Left forelimb (tissue), 1 donor: Measurements from ENCODE around the gene FLNC.

Source experiments
- DNase-seq: peaks from one replicate; pipeline ENCODE4 v3.0.0-alpha.2; 2018; ENCODE audit warnings: low spot score

FLNC gene

GRCh38 chr7:128830231-128831177 lies at the start of gene FLNC:
Gene FLNC, plus strand, starts transcription at chr7:128830406. Its CDS starts 232 bp downstream, at chr7:128830638.
- peak; percentile 85 for DNase-seq

GRCh38 chr7:128781126-128781525 lies 49.1 kb upstream of the FLNC start:
- no peak for DNase-seq

GRCh38 chr7:128781851-128782250 lies 48.4 kb upstream of the FLNC start:
- no peak for DNase-seq

- DNase-seq, result peak; percentile 90
Observed at GRCh38 chr7:128783143-128783861, 46.9 kb upstream of the FLNC start.

GRCh38 chr7:128785738-128786137 lies 44.5 kb upstream of the FLNC start:
- DNase-seq, result no peak

GRCh38 chr7:128788446-128789412 lies 41.5 kb upstream of the FLNC start:
- DNase-seq, result no peak

GRCh38 chr7:128790315-128791041 lies 39.7 kb upstream of the FLNC start:
- DNase-seq, result no peak

- DNase-seq, result peak; percentile 76
Observed at GRCh38 chr7:128791121-128791971, 38.9 kb upstream of the FLNC start, which contains the start of gene CCDC136. Gene CCDC136, plus strand, starts transcription at chr7:128791968. Its CDS starts 444 bp downstream, at chr7:128792412.

- no peak for DNase-seq
Observed at GRCh38 chr7:128791972-128792327, 38.3 kb upstream of the FLNC start.

- no peak for DNase-seq
Observed at GRCh38 chr7:128792471-128793180, 37.6 kb upstream of the FLNC start.

GRCh38 chr7:128793181-128793547 lies 37.0 kb upstream of the FLNC start:
- DNase-seq, result no peak

GRCh38 chr7:128794020-128794419 lies 36.2 kb upstream of the FLNC start:
- DNase-seq, result no peak

GRCh38 chr7:128794436-128794835 lies 35.8 kb upstream of the FLNC start:
- no peak for DNase-seq

- DNase-seq, result no peak
Observed at GRCh38 chr7:128795129-128795528, 35.1 kb upstream of the FLNC start.

- DNase-seq, result no peak
Observed at GRCh38 chr7:128796327-128796726, 33.9 kb upstream of the FLNC start.

GRCh38 chr7:128799451-128799850 lies 30.8 kb upstream of the FLNC start:
- DNase-seq, result no peak

GRCh38 chr7:128800567-128800966 lies 29.6 kb upstream of the FLNC start:
- DNase-seq, result no peak

GRCh38 chr7:128801003-128801402 lies 29.2 kb upstream of the FLNC start:
- no peak for DNase-seq

- no peak for DNase-seq
Observed at GRCh38 chr7:128801667-128802418, 28.4 kb upstream of the FLNC start.
